ENCODE results near the gene CLDN22. TPM values are rescaled to one million over a fixed set of nuclear protein-coding genes. Genes with fewer than 3 reads are reported as not detected.

CLDN22 gene
- polyA plus RNA-seq, 1 of the 3 experiments (the other 2 are of a cell fraction), result 0.05 TPM

DNA sequence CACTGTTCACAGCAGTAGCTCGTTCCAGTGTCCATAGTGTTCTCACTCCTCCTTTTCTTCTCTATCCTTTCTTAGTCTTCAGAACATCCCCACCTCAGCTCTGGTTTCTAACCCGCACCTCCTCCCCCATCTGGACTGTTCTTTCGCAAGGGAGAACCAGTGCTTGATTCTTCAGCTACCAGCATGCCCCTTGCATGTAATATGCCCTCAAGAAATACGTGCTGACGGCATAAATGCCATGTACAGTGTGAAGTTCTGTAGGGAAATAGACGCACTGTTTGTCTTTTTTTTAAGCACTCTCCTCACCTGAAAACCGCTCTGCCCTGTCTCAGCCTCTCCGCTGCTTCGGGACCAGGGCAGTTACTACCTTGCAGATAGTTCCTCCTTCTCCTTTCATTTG, 5.3 kb downstream of the CLDN22 start:
- Histone ChIP-seq H3K79me2 (ENCODE audit: insufficient read depth) (no peaks in the 10 kb centered on the region), H3K4me2 (no peak overlapping the region), H3K9me3 (no peaks in the 10 kb centered on the region), H3K9me2 (no peaks in the 10 kb centered on the region), H3K27me3 (ENCODE audit: insufficient read depth) (no peaks in the 10 kb centered on the region), H3K4me3 (ENCODE audit: low read depth in 2 of 2, low read length in 1 of 2) (no peak overlapping the region), H4K20me1 (ENCODE audit: insufficient read depth) (no peaks in the 10 kb centered on the region), H2AFZ (ENCODE audit: low read depth) (no peak overlapping the region), H3K4me1 (ENCODE audit: control insufficient read depth in 1 of 2, insufficient read depth in 2 of 2, low read depth in 1 of 2, low read length in 1 of 2) (no peaks in the 10 kb centered on the region; a peak in 1 of 4 replicates), H3K27ac (ENCODE audit: low read depth in 2 of 2, low read length in 1 of 2) (no peak overlapping the region), H3K9ac (no peak overlapping the region), H3K36me3 (replicated peaks in 1 of 2; ENCODE audit: control insufficient read depth in 1 of 2, insufficient read depth in 2 of 2, low read length in 1 of 2) (peaks cover 33% of the 10 kb centered on the region in 2 experiments), H3F3A (replicated peaks; ENCODE audit: insufficient read depth) (peaks cover 4% of the 10 kb centered on the region)
- no peak for TF ChIP-seq GATA2 (CRISPR knock-in tag; IDR thresholded peaks at IDR 0.05)
- TF ChIP-seq TAF1 (IDR thresholded peaks at IDR 0.05; ENCODE audit: borderline replicate concordance, low read depth, low read length), result no peak
- no peak for TF ChIP-seq TEAD4 (IDR thresholded peaks at IDR 0.05; ENCODE audit: borderline replicate concordance, insufficient read depth)
- no peak for TF ChIP-seq CHD2 (IDR thresholded peaks at IDR 0.05; ENCODE audit: low read length, partially characterized antibody)
- no peak for TF ChIP-seq FOXM1 (IDR thresholded peaks at IDR 0.05; ENCODE audit: low read depth)
- no peak for TF ChIP-seq RAD21 (IDR thresholded peaks at IDR 0.05; ENCODE audit: low read length)
- no peak for TF ChIP-seq NRF1 (IDR thresholded peaks at IDR 0.05; ENCODE audit: low read depth, low read length)
- TF ChIP-seq, protein P1, sequence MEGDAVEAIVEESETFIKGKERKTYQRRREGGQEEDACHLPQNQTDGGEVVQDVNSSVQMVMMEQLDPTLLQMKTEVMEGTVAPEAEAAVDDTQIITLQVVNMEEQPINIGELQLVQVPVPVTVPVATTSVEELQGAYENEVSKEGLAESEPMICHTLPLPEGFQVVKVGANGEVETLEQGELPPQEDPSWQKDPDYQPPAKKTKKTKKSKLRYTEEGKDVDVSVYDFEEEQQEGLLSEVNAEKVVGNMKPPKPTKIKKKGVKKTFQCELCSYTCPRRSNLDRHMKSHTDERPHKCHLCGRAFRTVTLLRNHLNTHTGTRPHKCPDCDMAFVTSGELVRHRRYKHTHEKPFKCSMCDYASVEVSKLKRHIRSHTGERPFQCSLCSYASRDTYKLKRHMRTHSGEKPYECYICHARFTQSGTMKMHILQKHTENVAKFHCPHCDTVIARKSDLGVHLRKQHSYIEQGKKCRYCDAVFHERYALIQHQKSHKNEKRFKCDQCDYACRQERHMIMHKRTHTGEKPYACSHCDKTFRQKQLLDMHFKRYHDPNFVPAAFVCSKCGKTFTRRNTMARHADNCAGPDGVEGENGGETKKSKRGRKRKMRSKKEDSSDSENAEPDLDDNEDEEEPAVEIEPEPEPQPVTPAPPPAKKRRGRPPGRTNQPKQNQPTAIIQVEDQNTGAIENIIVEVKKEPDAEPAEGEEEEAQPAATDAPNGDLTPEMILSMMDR (IDR thresholded peaks at IDR 0.05), result no peak
- no peak for TF ChIP-seq RFX5 (IDR thresholded peaks at IDR 0.05; ENCODE audit: low read length)
- TF ChIP-seq FOXJ3 (CRISPR knock-in tag; IDR thresholded peaks at IDR 0.05), result no peak
- TF ChIP-seq, protein P2, sequence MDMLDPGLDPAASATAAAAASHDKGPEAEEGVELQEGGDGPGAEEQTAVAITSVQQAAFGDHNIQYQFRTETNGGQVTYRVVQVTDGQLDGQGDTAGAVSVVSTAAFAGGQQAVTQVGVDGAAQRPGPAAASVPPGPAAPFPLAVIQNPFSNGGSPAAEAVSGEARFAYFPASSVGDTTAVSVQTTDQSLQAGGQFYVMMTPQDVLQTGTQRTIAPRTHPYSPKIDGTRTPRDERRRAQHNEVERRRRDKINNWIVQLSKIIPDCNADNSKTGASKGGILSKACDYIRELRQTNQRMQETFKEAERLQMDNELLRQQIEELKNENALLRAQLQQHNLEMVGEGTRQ (IDR thresholded peaks at IDR 0.05; ENCODE audit: borderline replicate concordance, low read depth, low read length), result no peak
- TF ChIP-seq, protein P3, sequence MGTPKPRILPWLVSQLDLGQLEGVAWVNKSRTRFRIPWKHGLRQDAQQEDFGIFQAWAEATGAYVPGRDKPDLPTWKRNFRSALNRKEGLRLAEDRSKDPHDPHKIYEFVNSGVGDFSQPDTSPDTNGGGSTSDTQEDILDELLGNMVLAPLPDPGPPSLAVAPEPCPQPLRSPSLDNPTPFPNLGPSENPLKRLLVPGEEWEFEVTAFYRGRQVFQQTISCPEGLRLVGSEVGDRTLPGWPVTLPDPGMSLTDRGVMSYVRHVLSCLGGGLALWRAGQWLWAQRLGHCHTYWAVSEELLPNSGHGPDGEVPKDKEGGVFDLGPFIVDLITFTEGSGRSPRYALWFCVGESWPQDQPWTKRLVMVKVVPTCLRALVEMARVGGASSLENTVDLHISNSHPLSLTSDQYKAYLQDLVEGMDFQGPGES (IDR thresholded peaks at IDR 0.05; ENCODE audit: low read depth, low read length), result no peak
- TF ChIP-seq, protein P4, sequence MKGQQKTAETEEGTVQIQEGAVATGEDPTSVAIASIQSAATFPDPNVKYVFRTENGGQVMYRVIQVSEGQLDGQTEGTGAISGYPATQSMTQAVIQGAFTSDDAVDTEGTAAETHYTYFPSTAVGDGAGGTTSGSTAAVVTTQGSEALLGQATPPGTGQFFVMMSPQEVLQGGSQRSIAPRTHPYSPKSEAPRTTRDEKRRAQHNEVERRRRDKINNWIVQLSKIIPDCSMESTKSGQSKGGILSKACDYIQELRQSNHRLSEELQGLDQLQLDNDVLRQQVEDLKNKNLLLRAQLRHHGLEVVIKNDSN (IDR thresholded peaks at IDR 0.05; ENCODE audit: borderline replicate concordance, low read depth), result no peak
- TF ChIP-seq EP300 (IDR thresholded peaks at IDR 0.05; ENCODE audit: borderline replicate concordance in 1 of 2, low read depth in 1 of 2, low read length in 1 of 2), result no peak
- ChIA-PET POLR2A (no interaction called here), CTCF (no interaction called here)
- WGBS (ENCODE audit: low lambda C conversion rate), result 85% methylated on average over 9 of the region's 9 CpGs
- no peak for DNase-seq
